Gastroesophageal sphincter (tissue), 3 donors: ENCODE data around the gene VSTM4.

Experiments
- CTCF ChIP-seq, 4 experiments: fragments of 200-600 bp in 2 of 4; fragments of 450-650 bp in 2 of 4; sonication (generic) in 1 of 4; IDR thresholded peaks; one replicate each; pipeline ENCODE4 v1.5.1; 2017 to 2019; ENCODE audit warnings: antibody characterized with exemption in 4 of 4, mild to moderate bottlenecking in 2 of 4, moderate library complexity in 2 of 4
- POLR2A ChIP-seq, 2 donors: fragments of 450-650 bp; IDR thresholded peaks; one replicate each; pipeline ENCODE4 v1.6.1; 2017; ENCODE audit warnings: antibody characterized with exemption in 2 of 2, mild to moderate bottlenecking in 2 of 2, moderate library complexity in 1 of 2
- POLR2AphosphoS5 ChIP-seq: sonication (generic); formaldehyde crosslinking; IDR thresholded peaks from one replicate; pipeline ENCODE4 v1.6.1; 2017; ENCODE audit warnings: antibody characterized with exemption

GRCh38 chr10:48968036-48968435, 147.3 kb downstream of the VSTM4 start:
- TF ChIP-seq POLR2A (IDR thresholded peaks at IDR 0.05) (no peak), POLR2AphosphoS5 (no peak), CTCF (IDR thresholded peaks at IDR 0.05) (no peak)
